ENCODE results near the gene IRF1. TPM values are rescaled to one million over a fixed set of nuclear protein-coding genes. Genes with fewer than 3 reads are reported as not detected.

Gene IRF1
- total and polyA plus RNA-seq, 2 of the 4 experiments (the other 2 are of a cell fraction) = 11.1 to 18.9 TPM

- Histone ChIP-seq H3K9me1 (ENCODE audit: insufficient read depth, low read length) (peaks cover 3% of the 10 kb centered on the region; the same call in 1 of the 2 replicates), H3K4ac (ENCODE audit: low read depth, low read length) (no peak overlapping the region), H4K8ac (ENCODE audit: low read depth in 2 of 2, low read length in 2 of 2) (no peak overlapping the region), H3K4me3 (ENCODE audit: insufficient read depth, low read depth, low read length) (no peak overlapping the region), H2AK9ac (replicated peaks; ENCODE audit: low read depth, low read length, poor library complexity) (no peak overlapping the region), H2AFZ (replicated peaks; ENCODE audit: low read length, poor library complexity) (no peak overlapping the region), H3K14ac (replicated peaks; ENCODE audit: low read depth, low read length) (no peak overlapping the region), H4K5ac (ENCODE audit: low read depth, low read length) (no peak overlapping the region), H2BK5ac (ENCODE audit: low read depth, low read length, poor library complexity, severe bottlenecking) (no peak overlapping the region), H3K23ac (ENCODE audit: low read depth, low read length) (no peak overlapping the region), H3K36me3 (ENCODE audit: control insufficient read depth, insufficient read depth, low read length) (no peaks in the 10 kb centered on the region), H4K20me1 (ENCODE audit: insufficient read depth, low read length) (no peaks in the 10 kb centered on the region), H2BK15ac (ENCODE audit: low read depth, low read length) (no peak overlapping the region), H3K4me1 (ENCODE audit: control insufficient read depth, insufficient read depth, low read length) (peaks cover 1% of the 10 kb centered on the region; the same call in 1 of the 2 replicates), H3K79me1 (ENCODE audit: low read depth in 1 of 2, low read length in 2 of 2) (no peaks in the 10 kb centered on the region), H3K4me2 (ENCODE audit: low read depth, low read length) (no peak overlapping the region), H3K27me3 (ENCODE audit: control insufficient read depth, insufficient read depth, low read length) (peaks cover 23% of the 10 kb centered on the region), H3K27ac (ENCODE audit: insufficient read depth, low read length) (no peak overlapping the region), H2BK20ac (ENCODE audit: low read depth, low read length) (no peak overlapping the region), H3K9ac (ENCODE audit: low read depth, low read length) (no peak overlapping the region), H4K91ac (ENCODE audit: insufficient read depth, low read depth, low read length) (no peak overlapping the region), H3K9me3 (ENCODE audit: control insufficient read depth, insufficient read depth, low read length) (no peaks in the 10 kb centered on the region), H2BK120ac (ENCODE audit: low read depth, low read length) (no peak overlapping the region), H3K18ac (ENCODE audit: low read depth, low read length) (no peak overlapping the region), H2AK5ac (ENCODE audit: low read depth, low read length) (no peak overlapping the region), H3K56ac (ENCODE audit: extremely low read depth, insufficient read depth, low read length) (no peak overlapping the region)
- ChIA-PET POLR2A (ENCODE audit: unreplicated experiment) (no interaction called here), CTCF (interaction anchor here (1.2 kb wide), 1 partner anchor 181 kb away, joined by 3 read pairs; no protein-coding TSS in a partner anchor)
- dilution Hi-C loops (cut with HindIII; ENCODE audit: low sequenced_read_pairs, unreplicated experiment) (no loop called here), intact Hi-C loops (cut with micrococcal nuclease) (loop anchor here (5.0 to 10.0 kb wide), 2 partner anchors 177 to 294 kb away; no protein-coding TSS in a partner anchor), in situ Hi-C loops (cut with MboI; ENCODE audit: low sequenced_read_pairs) (loop anchor here (10.0 kb wide), 1 partner anchor 187 kb away; no protein-coding TSS in a partner anchor)
- 67% methylated on average over 1 of the region's 2 CpGs; no CpG with 5 or more reads in 1 of the 2 experiments for WGBS, 2 experiments (ENCODE audit: extremely low coverage in 2 of 2, insufficient read length in 1 of 2)
- no peak for DNase-seq
- no peak for ATAC-seq (ENCODE audit: low read depth)
- TF ChIP-seq NFE2L2 (IDR thresholded peaks at IDR 0.05; ENCODE audit: low read depth, low read length) (no peak), USF2 (IDR thresholded peaks at IDR 0.05; ENCODE audit: low read depth, low read length) (no peak)
- no TSS peak for BruUV-seq (replicated peaks)
Observed at GRCh38 chr5:132528021-132528420, 37.4 kb upstream of the IRF1 start.
